ENCODE measurements around the gene GATAD2A.

The GATAD2A gene

DNA sequence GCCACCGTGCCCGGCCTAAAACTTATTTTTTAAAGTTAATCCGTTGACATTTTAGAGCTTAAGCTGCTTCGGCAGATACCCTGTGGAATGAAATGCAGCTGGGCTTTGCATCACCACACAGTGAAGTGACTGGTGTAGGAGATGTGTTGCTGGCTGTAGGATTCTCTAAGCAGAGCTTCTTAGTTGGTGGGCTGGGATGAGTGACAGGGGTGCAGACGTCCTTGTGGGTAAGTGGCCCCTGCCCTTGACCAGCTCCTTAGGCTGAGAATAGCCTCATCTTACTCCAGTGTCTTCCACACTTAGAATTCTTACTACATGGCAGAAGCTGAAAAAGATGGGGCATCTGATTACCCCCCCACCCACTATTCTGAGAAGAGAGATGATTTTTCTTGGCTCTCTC lies 11.6 kb downstream of the GATAD2A start:
- no peak for DNase-seq (ENCODE audit: low read depth, low spot score)

DNA sequence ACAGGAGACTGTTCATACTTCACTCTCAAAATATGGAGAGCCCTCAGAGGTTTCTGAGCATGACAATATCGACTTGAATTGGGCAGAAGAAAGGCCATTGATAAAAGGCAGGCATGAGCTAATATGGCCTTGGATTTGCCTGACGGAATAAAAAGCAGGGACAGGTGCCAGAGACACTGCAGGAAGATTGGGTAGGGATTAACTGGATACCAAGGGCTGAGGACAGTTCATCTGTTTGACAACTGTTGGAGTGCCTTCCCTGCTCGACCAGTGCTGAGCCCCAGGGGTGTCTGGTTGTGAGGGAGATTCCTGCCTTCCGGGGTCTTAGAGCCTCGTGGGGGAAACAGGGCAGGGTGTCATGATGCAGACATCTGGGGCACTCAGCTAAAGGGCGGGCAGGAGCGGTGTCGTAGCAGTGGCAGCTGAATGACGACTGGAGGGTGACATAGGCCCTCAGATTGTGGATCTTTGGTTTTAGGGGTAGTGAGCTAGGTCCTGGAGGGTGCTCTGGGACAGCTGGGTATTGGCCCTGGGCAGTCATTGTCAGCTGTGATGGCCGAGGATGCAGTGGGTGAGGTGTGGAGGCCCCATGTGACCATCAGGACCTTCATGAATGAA lies 12.3 kb downstream of the GATAD2A start:
- DNase-seq (ENCODE audit: low read depth, low spot score), result no peak
- no peak overlapping the region for H3K4me3 ChIP-seq (ENCODE audit: low read length)

More for the DNA sequence above, 11.6 kb downstream of the GATAD2A start:
- H3K4me3 ChIP-seq (ENCODE audit: low read length), result no peak overlapping the region

GRCh38 chr19:19418555-19419260 lies 13.2 kb downstream of the GATAD2A start:
- no peak overlapping the region for H3K4me3 ChIP-seq (ENCODE audit: low read length)
- no peak for DNase-seq (ENCODE audit: low read depth, low spot score)

DNA sequence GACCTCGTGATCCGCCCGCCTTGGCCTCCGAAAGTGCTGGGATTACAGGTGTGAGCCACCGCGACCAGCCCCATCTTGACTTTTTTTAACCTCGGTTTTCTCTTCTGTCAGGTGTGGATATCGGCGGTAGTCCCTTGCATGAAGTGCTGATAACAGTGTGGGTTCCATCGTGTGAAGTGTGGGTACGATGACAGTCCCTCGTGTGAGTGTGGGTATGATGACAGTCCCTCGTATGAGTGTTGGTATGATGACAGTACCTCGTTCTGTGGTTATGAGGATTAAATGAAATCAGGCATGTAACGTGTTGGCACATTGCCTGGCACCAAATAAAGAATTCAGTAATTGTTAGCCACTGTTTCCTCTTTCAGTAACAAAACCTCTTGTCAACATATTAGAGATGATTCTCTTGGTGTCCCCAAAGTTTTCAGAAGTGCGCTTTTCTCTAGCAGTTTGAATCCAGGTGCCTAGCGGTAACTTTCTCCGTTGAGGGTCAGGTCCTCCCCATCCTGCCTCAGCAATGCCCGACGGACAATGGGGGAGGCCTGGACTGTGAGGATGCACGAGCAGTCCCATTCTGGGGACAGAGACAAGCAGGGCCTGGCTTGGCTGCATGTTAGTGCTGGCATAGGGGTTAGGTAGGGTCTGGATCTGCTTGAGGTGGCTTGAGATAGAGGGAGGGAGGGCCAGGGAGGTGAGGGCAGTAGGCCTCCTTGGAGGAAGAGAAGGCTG lies 15.3 kb downstream of the GATAD2A start:
- H3K4me3 ChIP-seq (ENCODE audit: low read length), result no peak overlapping the region
- peak; percentile 31 for DNase-seq (ENCODE audit: low read depth, low spot score)

GRCh38 chr19:19421299-19421696 lies 15.8 kb downstream of the GATAD2A start:
- no peak overlapping the region for H3K4me3 ChIP-seq (ENCODE audit: low read length)

DNA sequence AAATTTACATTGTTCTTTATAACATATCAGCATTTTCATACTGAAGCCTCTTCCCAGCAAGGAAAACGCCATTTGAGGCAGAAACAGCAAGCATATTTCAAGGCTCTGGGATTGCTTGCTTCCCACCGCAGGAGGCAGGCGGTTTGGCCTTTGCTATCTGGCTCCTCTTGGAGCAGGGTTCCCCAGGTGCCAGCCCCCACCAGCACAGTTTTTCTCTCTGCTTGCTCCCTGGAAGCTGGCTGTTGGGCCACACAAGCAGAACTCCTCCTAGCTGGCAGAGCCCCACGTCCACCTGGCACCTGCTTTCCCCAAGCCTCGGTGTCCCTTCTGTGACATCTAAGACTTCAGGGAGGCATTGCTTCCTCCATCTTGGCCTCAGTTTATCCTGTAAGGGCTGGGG lies 16.7 kb downstream of the GATAD2A start:
- H3K4me3 ChIP-seq (ENCODE audit: low read length), result no peak overlapping the region
- no peak for DNase-seq (ENCODE audit: low read depth, low spot score)

More at GRCh38 chr19:19421299-19421696, 15.8 kb downstream of the GATAD2A start:
- no peak for DNase-seq (ENCODE audit: low read depth, low spot score)

- no peak for DNase-seq (ENCODE audit: low read depth, low spot score)
- no peak overlapping the region for H3K4me3 ChIP-seq (ENCODE audit: low read length)
These were observed 17.8 kb downstream of the GATAD2A start for GRCh38 chr19:19423322-19423721.

DNA sequence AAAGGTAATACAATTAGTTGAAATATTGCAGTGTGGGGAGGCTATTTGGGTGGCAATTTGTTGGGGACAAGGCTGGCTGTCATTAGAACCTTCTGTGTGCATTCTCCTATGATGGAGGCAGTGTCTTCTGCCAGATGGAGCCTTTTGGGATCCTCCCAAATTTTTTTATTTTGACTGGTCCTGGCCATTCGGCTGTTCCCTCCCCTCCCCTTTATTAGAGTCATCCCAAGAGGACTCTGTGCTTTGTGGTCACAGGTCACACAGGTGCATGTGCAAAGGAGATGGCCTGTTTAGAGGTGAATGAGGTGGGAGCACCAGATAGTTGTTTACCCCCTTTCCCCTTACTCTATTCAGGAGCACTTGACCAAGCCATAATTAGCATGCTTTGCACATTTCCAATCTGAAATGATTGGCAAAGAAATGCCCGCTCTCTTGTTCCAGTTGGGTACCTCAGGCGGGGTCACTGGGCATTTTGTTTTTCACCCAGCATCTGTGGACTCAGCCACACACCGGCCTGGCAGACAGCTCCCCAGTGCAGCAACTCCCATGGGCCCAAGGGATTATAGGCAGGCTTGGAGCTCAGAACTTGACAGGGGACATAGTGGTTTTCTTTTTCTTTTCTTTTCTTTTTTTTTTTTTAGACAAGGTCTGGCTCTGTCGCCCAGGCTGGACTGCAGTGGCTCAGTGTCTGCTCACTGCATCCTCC lies 19.8 kb downstream of the GATAD2A start:
- DNase-seq (ENCODE audit: low read depth, low spot score), result no peak
- H3K4me3 ChIP-seq (ENCODE audit: low read length), result no peak overlapping the region

- H3K4me3 ChIP-seq (ENCODE audit: low read length), result no peak overlapping the region
- DNase-seq (ENCODE audit: low read depth, low spot score), result no peak
These were observed 20.7 kb downstream of the GATAD2A start for GRCh38 chr19:19426216-19426615.

- H3K4me3 ChIP-seq (ENCODE audit: low read length), result no peak overlapping the region
- no peak for DNase-seq (ENCODE audit: low read depth, low spot score)
These were observed 21.3 kb downstream of the GATAD2A start for GRCh38 chr19:19426799-19427198.

DNA sequence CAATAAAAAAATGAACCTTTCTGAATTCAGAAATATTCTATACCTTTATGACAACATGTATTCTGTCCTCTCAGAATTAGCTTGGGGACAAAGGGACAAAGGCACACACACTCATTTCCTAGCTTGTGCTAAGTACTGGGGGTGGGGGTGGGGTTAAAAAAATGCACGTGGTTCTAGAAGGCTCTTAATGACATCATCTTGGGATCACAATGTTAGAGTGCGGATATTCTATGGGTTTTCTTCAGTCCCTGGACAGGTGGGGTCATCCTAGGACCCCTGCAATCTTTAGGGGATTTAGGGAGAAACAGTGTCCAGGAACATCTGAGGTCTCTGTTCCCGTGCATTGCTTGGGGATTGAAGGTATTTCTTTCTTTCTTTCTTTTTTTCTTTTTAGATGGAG lies 21.8 kb downstream of the GATAD2A start:
- no peak overlapping the region for H3K4me3 ChIP-seq (ENCODE audit: low read length)

GRCh38 chr19:19427944-19428343 lies 22.5 kb downstream of the GATAD2A start:
- H3K4me3 ChIP-seq (ENCODE audit: low read length), result no peak overlapping the region
- no peak for DNase-seq (ENCODE audit: low read depth, low spot score)

More for the DNA sequence above, 21.8 kb downstream of the GATAD2A start:
- DNase-seq (ENCODE audit: low read depth, low spot score), result no peak

DNA sequence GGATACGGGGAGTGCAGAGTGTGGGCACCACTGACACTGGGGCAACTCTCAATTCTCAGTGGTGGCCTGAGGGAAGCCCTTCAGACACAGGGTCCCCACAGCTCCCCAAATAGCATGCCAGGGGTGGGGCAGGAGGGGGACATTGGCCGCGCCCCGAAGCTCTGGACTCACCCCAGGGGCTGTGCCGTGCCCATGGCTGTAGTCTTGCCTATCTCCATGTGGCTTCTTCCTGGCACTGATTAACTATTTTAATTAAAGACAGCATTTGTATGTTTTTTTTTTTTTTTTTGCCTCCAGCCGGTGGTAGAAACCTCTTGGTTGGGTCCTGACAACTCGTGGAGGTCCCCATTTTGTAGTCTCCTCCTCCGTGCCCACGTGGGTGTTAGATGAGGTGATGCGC lies 23.3 kb downstream of the GATAD2A start:
- H3K4me3 ChIP-seq (ENCODE audit: low read length), result no peak overlapping the region
- no peak for DNase-seq (ENCODE audit: low read depth, low spot score)

DNA sequence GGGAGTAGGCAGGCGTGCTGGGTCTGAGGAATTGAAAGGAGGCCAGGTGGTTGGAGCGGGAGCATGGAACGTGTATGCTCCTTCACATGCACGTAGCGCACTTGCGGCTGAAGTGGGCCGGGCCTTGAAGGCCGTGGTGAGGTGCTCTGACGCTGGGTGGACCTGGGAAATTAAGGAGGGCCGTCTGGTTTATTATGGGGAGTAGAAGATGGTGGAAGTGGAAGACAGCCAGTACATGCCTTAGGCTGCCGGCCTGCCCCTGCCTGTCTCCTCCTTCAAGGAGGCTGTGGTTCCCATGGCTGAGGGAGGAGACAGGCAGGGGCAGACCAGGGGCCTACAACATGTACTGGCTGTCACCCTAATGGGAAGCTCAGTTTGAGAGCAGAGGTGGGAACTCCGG lies 23.9 kb downstream of the GATAD2A start:
- no peak for DNase-seq (ENCODE audit: low read depth, low spot score)
- no peak overlapping the region for H3K4me3 ChIP-seq (ENCODE audit: low read length)

GRCh38 chr19:19432732-19433131 lies 27.3 kb downstream of the GATAD2A start:
- no peak for DNase-seq (ENCODE audit: low read depth, low spot score)
- no peak overlapping the region for H3K4me3 ChIP-seq (ENCODE audit: low read length)

DNA sequence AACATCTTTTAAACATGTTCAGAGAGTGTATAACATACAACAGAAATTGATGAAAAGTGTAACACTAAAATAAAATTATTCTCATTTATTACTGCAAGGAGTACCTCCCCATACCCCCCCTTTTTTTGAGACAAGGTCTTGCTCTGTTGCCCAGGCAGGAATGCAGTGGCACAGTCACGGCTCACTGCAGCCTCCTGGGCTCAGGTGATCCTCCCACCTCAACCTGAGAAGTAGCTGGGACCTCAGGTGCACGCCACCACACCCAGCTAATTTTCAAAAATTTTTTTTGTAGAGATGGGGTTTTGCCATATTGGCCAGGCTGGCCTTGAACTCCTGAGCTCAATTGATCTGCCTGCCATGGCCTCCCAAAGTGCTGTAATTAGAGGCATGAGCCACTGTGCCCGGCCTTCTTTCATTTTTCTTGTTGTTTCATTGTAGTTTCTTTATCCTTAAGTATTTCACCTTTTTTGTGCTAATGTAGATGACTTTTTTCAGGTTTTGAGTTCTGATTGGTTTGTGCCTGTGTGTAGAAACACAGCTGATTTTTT lies 28.3 kb downstream of the GATAD2A start:
- DNase-seq (ENCODE audit: low read depth, low spot score), result no peak
- no peak overlapping the region for H3K4me3 ChIP-seq (ENCODE audit: low read length)

DNA sequence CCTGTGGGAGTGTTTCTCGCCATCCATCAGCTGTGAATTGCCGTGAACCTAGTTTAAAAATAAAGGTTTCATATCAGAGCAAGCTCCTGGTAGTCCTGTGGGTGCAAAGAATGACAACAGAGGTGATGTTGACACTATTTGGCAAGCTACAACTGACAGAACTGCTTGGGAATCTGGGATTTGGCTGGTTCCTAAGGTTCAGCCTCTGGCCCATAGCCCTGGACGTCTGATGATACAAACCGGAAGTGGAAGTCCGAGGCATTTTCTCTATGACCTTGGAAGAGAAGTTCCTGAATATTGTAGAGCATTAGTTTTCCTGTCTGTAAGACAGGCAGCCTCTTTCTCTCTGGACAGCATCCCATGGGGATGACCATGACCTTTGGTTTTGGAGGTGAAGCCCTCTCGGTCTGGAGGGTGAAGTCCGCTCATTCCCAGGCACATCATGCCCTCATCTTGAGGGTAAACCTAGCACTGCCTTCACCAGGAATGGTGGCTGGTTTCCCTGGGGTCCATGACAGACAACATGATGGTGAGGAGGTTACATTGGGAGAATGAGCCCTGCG lies 29.1 kb downstream of the GATAD2A start:
- DNase-seq (ENCODE audit: low read depth, low spot score), result no peak
- H3K4me3 ChIP-seq (ENCODE audit: low read length), result no peak overlapping the region

GRCh38 chr19:19436137-19436691 lies 30.7 kb downstream of the GATAD2A start:
- no peak for DNase-seq (ENCODE audit: low read depth, low spot score)
- no peak overlapping the region for H3K4me3 ChIP-seq (ENCODE audit: low read length)
